ENCODE measurements around the gene AMMECR1. TPM values are rescaled to one million over a fixed set of nuclear protein-coding genes. Genes with fewer than 3 reads are reported as not detected.
A peak's percentile ranks its signal among the peaks of the same experiment; 100 is the strongest.

Gene AMMECR1
- total RNA-seq (10 to 100 TPM; 11.6 to 16.7 (median 15.3) TPM), polyA plus RNA-seq (1 to 10 TPM; 4.4 to 9.3 TPM), total RNA-seq (30.4 reads per million, percentile 60 among the genes with 10 or more reads in this experiment)

- ChIA-PET CTCF (interaction anchor here (1.1 to 1.6 kb wide), 2 partner anchors 48 to 89 kb away, joined by 4 read pairs; no protein-coding TSS in a partner anchor), POLR2A (interaction anchor here (0.6 to 3.7 kb wide), 21 partner anchors 10 to 591 kb away, joined by 3 to 29 read pairs (median 3); partner anchors contain the start of gene ACSL4)
- peak within 1 kb of the TSS; percentile 83 for H3K4me3 ChIP-seq (ENCODE audit: low read length)
- H3K4me1 Mint-ChIP-seq, result peaks cover 6 to 31% (median 22%) of the 10 kb centered on the region in 7 donors
- intact Hi-C loops (cut with micrococcal nuclease), result loop anchor here (1.0 to 10.0 kb wide), 14 partner anchors 51 to 1364 kb away; partner anchors contain the start of genes ACSL4 (in 1 of the 2), ALG13 (in 1 of the 2), NXT2 (in 1 of the 2) and TMEM164 (in 1 of the 2)
- no peaks in the 10 kb centered on the region for H3K27me3 ChIP-seq (ENCODE audit: control insufficient read depth in 2 of 2, insufficient read depth in 2 of 2, low read length in 2 of 2)
- H3K4me3 Mint-ChIP-seq, result peak within 1 kb of the TSS; percentile 88 to 95 (median 93)
- H3K27ac Mint-ChIP-seq, result peak within 1 kb of the TSS; percentile 87 to 97 (median 94)
- DNase-seq (peak; percentile 73 to 84 (median 78)), ATAC-seq (peak; percentile 97)
- peaks cover 0 to 6% of the 10 kb centered on the region in 2 donors for H3K4me1 ChIP-seq (ENCODE audit: control insufficient read depth in 2 of 2, insufficient read depth in 2 of 2, low read length in 2 of 2)
- H3K36me3 Mint-ChIP-seq, result peaks cover 0 to 1% (median 0%) of the 10 kb centered on the region in 5 donors
- H3K27ac ChIP-seq (ENCODE audit: low read depth, low read length), result peak within 1 kb of the TSS; percentile 92
- H3K36me3 ChIP-seq (ENCODE audit: control insufficient read depth in 2 of 3, insufficient read depth in 3 of 3, low read length in 3 of 3), result peaks cover 0 to 12% (median 0%) of the 10 kb centered on the region in 3 experiments
- no peaks in the 10 kb centered on the region for H3K9me3 ChIP-seq (ENCODE audit: control insufficient read depth in 2 of 3, low read length in 3 of 3)
- H3K27me3 Mint-ChIP-seq, result peaks cover 0 to 14% (median 0%) of the 10 kb centered on the region in 5 donors
- H3K9me3 Mint-ChIP-seq, result no peaks in the 10 kb centered on the region
These were observed at the start of gene AMMECR1 for GRCh38 chrX:110317820-110318663. TSS of gene AMMECR1 (minus strand) at chrX:110318085. CDS start at chrX:110318071, 14 bp downstream.

DNA sequence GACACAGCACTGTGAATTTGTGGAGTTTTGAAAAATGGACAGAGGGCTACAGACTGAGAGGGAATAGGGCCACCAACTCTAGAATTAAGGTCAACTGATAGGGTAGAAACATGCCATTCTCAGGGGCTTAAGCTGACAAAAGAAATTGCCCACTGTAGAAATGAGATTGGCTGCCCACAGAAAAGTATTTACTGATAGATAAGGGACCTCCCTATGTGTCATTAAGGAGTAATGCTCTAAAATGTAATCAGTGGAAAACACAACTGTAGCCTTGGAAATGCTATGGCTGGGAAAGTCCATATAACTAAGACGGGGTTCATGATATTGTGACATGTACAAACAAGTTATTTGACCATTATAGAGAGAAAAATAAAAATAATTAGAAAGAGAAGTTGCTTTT, 45.4 kb upstream of the AMMECR1 start:
- no peaks in the 10 kb centered on the region for H3K9me3 Mint-ChIP-seq
- H3K27me3 Mint-ChIP-seq, result peaks cover 0 to 7% (median 2%) of the 10 kb centered on the region in 5 donors
- H3K27ac Mint-ChIP-seq, result no peak overlapping the region
- CTCF ChIA-PET, result no interaction called here
- DNase-seq (no peak), ATAC-seq (no peak)
- POLR2A ChIA-PET, result no interaction called here
- intact Hi-C loops (cut with micrococcal nuclease), result no loop called here
- no peak overlapping the region for H3K27ac ChIP-seq (ENCODE audit: low read depth, low read length)
- H3K4me1 ChIP-seq (ENCODE audit: control insufficient read depth in 2 of 2, insufficient read depth in 2 of 2, low read length in 2 of 2), result no peaks in the 10 kb centered on the region
- H3K36me3 ChIP-seq (ENCODE audit: control insufficient read depth in 2 of 3, insufficient read depth in 3 of 3, low read length in 3 of 3), result no peaks in the 10 kb centered on the region
- no peak overlapping the region for H3K4me3 Mint-ChIP-seq
- no peaks in the 10 kb centered on the region for H3K27me3 ChIP-seq (ENCODE audit: control insufficient read depth in 2 of 2, insufficient read depth in 2 of 2, low read length in 2 of 2)
- no peaks in the 10 kb centered on the region for H3K9me3 ChIP-seq (ENCODE audit: control insufficient read depth in 2 of 3, low read length in 3 of 3)
- no peaks in the 10 kb centered on the region for H3K36me3 Mint-ChIP-seq
- no peaks in the 10 kb centered on the region for H3K4me1 Mint-ChIP-seq
- no peak overlapping the region for H3K4me3 ChIP-seq (ENCODE audit: low read length)

GRCh38 chrX:110359273-110359672, 41.4 kb upstream of the AMMECR1 start:
- CTCF ChIA-PET, result no interaction called here

GRCh38 chrX:110358548-110358947, 40.7 kb upstream of the AMMECR1 start, which contains the start of gene RTL9:
TSS of gene RTL9 (plus strand) at chrX:110358848. CDS start at chrX:110450618, 91,770 bp downstream.
- Mint-ChIP-seq H3K9me3 (peaks cover 0 to 5% (median 0%) of the 10 kb centered on the region in 11 donors), H3K27ac (no peak within 1 kb of the TSS), H3K36me3 (no peaks in the 10 kb centered on the region), H3K4me1 (no peaks in the 10 kb centered on the region), H3K4me3 (no peak within 1 kb of the TSS), H3K27me3 (peaks cover 0 to 5% (median 2%) of the 10 kb centered on the region in 5 donors)
- H3K27me3 ChIP-seq (ENCODE audit: control insufficient read depth in 2 of 2, insufficient read depth in 2 of 2, low read length in 2 of 2), result no peaks in the 10 kb centered on the region
- ChIA-PET POLR2A (no interaction called here), CTCF (no interaction called here)
- ATAC-seq (no peak), DNase-seq (no peak)
- H3K4me3 ChIP-seq (ENCODE audit: low read length), result no peak within 1 kb of the TSS
- intact Hi-C loops (cut with micrococcal nuclease), result no loop called here
- H3K27ac ChIP-seq (ENCODE audit: low read depth, low read length), result no peak within 1 kb of the TSS
- H3K4me1 ChIP-seq (ENCODE audit: control insufficient read depth in 2 of 2, insufficient read depth in 2 of 2, low read length in 2 of 2), result no peaks in the 10 kb centered on the region
- H3K9me3 ChIP-seq (ENCODE audit: control insufficient read depth in 2 of 3, low read length in 3 of 3), result no peaks in the 10 kb centered on the region
- H3K36me3 ChIP-seq (ENCODE audit: control insufficient read depth in 2 of 3, insufficient read depth in 3 of 3, low read length in 3 of 3), result no peaks in the 10 kb centered on the region

More at GRCh38 chrX:110359273-110359672, 41.4 kb upstream of the AMMECR1 start:
- Mint-ChIP-seq H3K4me3 (no peak overlapping the region), H3K27ac (no peak overlapping the region), H3K36me3 (no peaks in the 10 kb centered on the region), H3K9me3 (peaks cover 0 to 5% (median 0%) of the 10 kb centered on the region in 11 donors), H3K4me1 (no peaks in the 10 kb centered on the region), H3K27me3 (peaks cover 0 to 5% (median 2%) of the 10 kb centered on the region in 5 donors)
- ATAC-seq (no peak), DNase-seq (no peak)
- Histone ChIP-seq H3K4me3 (ENCODE audit: low read length) (no peak overlapping the region), H3K36me3 (ENCODE audit: control insufficient read depth in 2 of 3, insufficient read depth in 3 of 3, low read length in 3 of 3) (no peaks in the 10 kb centered on the region), H3K27me3 (ENCODE audit: control insufficient read depth in 2 of 2, insufficient read depth in 2 of 2, low read length in 2 of 2) (no peaks in the 10 kb centered on the region), H3K27ac (ENCODE audit: low read depth, low read length) (no peak overlapping the region), H3K9me3 (ENCODE audit: control insufficient read depth in 2 of 3, low read length in 3 of 3) (no peaks in the 10 kb centered on the region), H3K4me1 (ENCODE audit: control insufficient read depth in 2 of 2, insufficient read depth in 2 of 2, low read length in 2 of 2) (no peaks in the 10 kb centered on the region)
- intact Hi-C loops (cut with micrococcal nuclease), result no loop called here
- POLR2A ChIA-PET, result no interaction called here

DNA sequence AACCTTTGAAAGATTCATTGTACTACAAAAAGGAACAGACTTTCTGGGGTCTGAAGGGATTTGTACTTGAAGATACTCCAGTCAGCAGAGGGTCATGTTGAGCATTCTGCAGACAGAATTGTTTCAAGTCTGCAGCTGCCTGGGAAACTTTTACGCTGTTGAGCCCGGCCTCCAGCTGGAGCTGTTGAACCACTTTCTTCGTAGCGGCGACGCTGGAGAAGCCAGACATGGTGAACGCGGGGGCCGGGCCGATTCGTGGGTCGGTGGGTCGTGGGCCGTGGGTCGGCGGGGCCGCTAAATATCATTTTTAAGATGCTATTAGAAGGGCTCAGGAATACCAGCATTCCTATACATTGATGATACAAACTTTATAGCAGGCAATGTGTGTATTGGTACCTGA, 28.8 kb upstream of the AMMECR1 start:
- ATAC-seq, result no peak
- no peaks in the 10 kb centered on the region for H3K27me3 ChIP-seq (ENCODE audit: control insufficient read depth in 2 of 2, insufficient read depth in 2 of 2, low read length in 2 of 2)
- no peak overlapping the region for H3K27ac ChIP-seq (ENCODE audit: low read depth, low read length)
- intact Hi-C loops (cut with micrococcal nuclease), result no loop called here
- Mint-ChIP-seq H3K27ac (no peak overlapping the region), H3K4me1 (no peaks in the 10 kb centered on the region), H3K36me3 (no peaks in the 10 kb centered on the region), H3K4me3 (no peak overlapping the region), H3K9me3 (peaks cover 0 to 1% (median 0%) of the 10 kb centered on the region in 11 donors), H3K27me3 (no peaks in the 10 kb centered on the region)
- DNase-seq, result no peak
- no peaks in the 10 kb centered on the region for H3K4me1 ChIP-seq (ENCODE audit: control insufficient read depth in 2 of 2, insufficient read depth in 2 of 2, low read length in 2 of 2)
- H3K36me3 ChIP-seq (ENCODE audit: control insufficient read depth in 2 of 3, insufficient read depth in 3 of 3, low read length in 3 of 3), result no peaks in the 10 kb centered on the region
- ChIA-PET CTCF (no interaction called here), POLR2A (no interaction called here)
- H3K9me3 ChIP-seq (ENCODE audit: control insufficient read depth in 2 of 3, low read length in 3 of 3), result no peaks in the 10 kb centered on the region
- no peak overlapping the region for H3K4me3 ChIP-seq (ENCODE audit: low read length)

GRCh38 chrX:110341189-110342035, 23.5 kb upstream of the AMMECR1 start:
- POLR2A ChIA-PET, result no interaction called here
- Histone ChIP-seq H3K4me1 (ENCODE audit: control insufficient read depth in 2 of 2, insufficient read depth in 2 of 2, low read length in 2 of 2) (no peaks in the 10 kb centered on the region), H3K27ac (ENCODE audit: low read depth, low read length) (no peak overlapping the region), H3K27me3 (ENCODE audit: control insufficient read depth in 2 of 2, insufficient read depth in 2 of 2, low read length in 2 of 2) (no peaks in the 10 kb centered on the region), H3K9me3 (ENCODE audit: control insufficient read depth in 2 of 3, low read length in 3 of 3) (no peaks in the 10 kb centered on the region), H3K36me3 (ENCODE audit: control insufficient read depth in 2 of 3, insufficient read depth in 3 of 3, low read length in 3 of 3) (no peaks in the 10 kb centered on the region), H3K4me3 (ENCODE audit: low read length) (no peak overlapping the region)
- intact Hi-C loops (cut with micrococcal nuclease), result no loop called here
- Mint-ChIP-seq H3K4me1 (no peaks in the 10 kb centered on the region), H3K9me3 (peaks cover 0 to 1% (median 0%) of the 10 kb centered on the region in 11 donors), H3K36me3 (peaks cover 0 to 5% (median 0%) of the 10 kb centered on the region in 5 donors), H3K27ac (no peak overlapping the region), H3K4me3 (no peak overlapping the region), H3K27me3 (peaks cover 0 to 6% (median 0%) of the 10 kb centered on the region in 5 donors)
- DNase-seq (no peak), ATAC-seq (no peak)
- CTCF ChIA-PET, result no interaction called here
